ENCODE results near the gene NEDD4L.
"Not testable (repeated sequence)": the region's sequence is repeated elsewhere in the genome, so short reads cannot be mapped to it uniquely, and the experiment has no call there.

NEDD4L gene

GRCh38 chr18:58279504-58280175 lies 235.6 kb downstream of the NEDD4L start:
- DNase-seq (ENCODE audit: low read depth, low spot score), result no peak
- POLR2A ChIA-PET, result no interaction called here

GRCh38 chr18:58280191-58280590 lies 236.2 kb downstream of the NEDD4L start:
- TF ChIP-seq CTCF (IDR thresholded peaks at IDR 0.05; ENCODE audit: insufficient read depth, low read length, missing control alignments), result no peak
- DNase-seq (ENCODE audit: low read depth, low spot score), result no peak
- no peak overlapping the region for H3K4me3 ChIP-seq (ENCODE audit: low read depth, low read length)
- ChIA-PET CTCF (no interaction called here), POLR2A (no interaction called here)

More at GRCh38 chr18:58279504-58280175, 235.6 kb downstream of the NEDD4L start:
- TF ChIP-seq CTCF (IDR thresholded peaks at IDR 0.05; ENCODE audit: insufficient read depth, low read length, missing control alignments), result no peak
- H3K4me3 ChIP-seq (ENCODE audit: low read depth, low read length), result no peak overlapping the region
- CTCF ChIA-PET, result no interaction called here

- H3K4me3 ChIP-seq (ENCODE audit: low read depth, low read length); DNase-seq (ENCODE audit: low read depth, low spot score); POLR2A ChIA-PET; CTCF ChIA-PET: not testable (repeated sequence)
These were observed 238.8 kb downstream of the NEDD4L start for GRCh38 chr18:58282872-58283271.

GRCh38 chr18:58284699-58285448 lies 240.8 kb downstream of the NEDD4L start:
- DNase-seq (ENCODE audit: low read depth, low spot score), result no peak
- ChIA-PET CTCF (interaction anchor here (1.2 to 1.3 kb wide), 2 partner anchors 10 to 484 kb away, joined by 3 read pairs; no protein-coding TSS in a partner anchor), POLR2A (no interaction called here)
- no peak overlapping the region for H3K4me3 ChIP-seq (ENCODE audit: low read depth, low read length)
- no peak for TF ChIP-seq CTCF (IDR thresholded peaks at IDR 0.05; ENCODE audit: insufficient read depth, low read length, missing control alignments)

GRCh38 chr18:58285449-58286130 lies 241.6 kb downstream of the NEDD4L start:
- TF ChIP-seq CTCF (IDR thresholded peaks at IDR 0.05; ENCODE audit: insufficient read depth, low read length, missing control alignments), result no peak
- DNase-seq (ENCODE audit: low read depth, low spot score), result no peak
- CTCF ChIA-PET, result interaction anchor here (1.0 to 1.2 kb wide), 2 partner anchors 104 to 483 kb away, joined by 3 to 4 read pairs; no protein-coding TSS in a partner anchor
- no peak overlapping the region for H3K4me3 ChIP-seq (ENCODE audit: low read depth, low read length)
- POLR2A ChIA-PET, result no interaction called here

GRCh38 chr18:58286632-58287352 lies 242.8 kb downstream of the NEDD4L start:
- ChIA-PET POLR2A (no interaction called here), CTCF (interaction anchor here (1.0 to 1.5 kb wide), 2 partner anchors 23 to 106 kb away, joined by 3 to 4 read pairs; no protein-coding TSS in a partner anchor)
- H3K4me3 ChIP-seq (ENCODE audit: low read depth, low read length), result no peak overlapping the region
- TF ChIP-seq CTCF (IDR thresholded peaks at IDR 0.05; ENCODE audit: insufficient read depth, low read length, missing control alignments), result no peak
- DNase-seq (ENCODE audit: low read depth, low spot score), result no peak

Measured in AG04449 (cell line).